HG03135 (cell line): ENCODE results near the gene KLHL2.
A peak's percentile ranks its signal among the peaks of the same experiment; 100 is the strongest.
"Not testable (repeated sequence)": the region's sequence is repeated elsewhere in the genome, so short reads cannot be mapped to it uniquely, and the experiment has no call there.

Experiments used
- ATAC-seq: cut with Tn5 transposase; IDR thresholded peaks from one replicate; pipeline ENCODE4 v1.9.1; 2021; ENCODE audit warnings: mild to moderate bottlenecking, moderate library complexity; ENCODE audit not compliant: unreplicated experiment

KLHL2 gene

GRCh38 chr4:165199722-165200121 lies 7.6 kb upstream of the KLHL2 start:
- no peak for ATAC-seq

DNA sequence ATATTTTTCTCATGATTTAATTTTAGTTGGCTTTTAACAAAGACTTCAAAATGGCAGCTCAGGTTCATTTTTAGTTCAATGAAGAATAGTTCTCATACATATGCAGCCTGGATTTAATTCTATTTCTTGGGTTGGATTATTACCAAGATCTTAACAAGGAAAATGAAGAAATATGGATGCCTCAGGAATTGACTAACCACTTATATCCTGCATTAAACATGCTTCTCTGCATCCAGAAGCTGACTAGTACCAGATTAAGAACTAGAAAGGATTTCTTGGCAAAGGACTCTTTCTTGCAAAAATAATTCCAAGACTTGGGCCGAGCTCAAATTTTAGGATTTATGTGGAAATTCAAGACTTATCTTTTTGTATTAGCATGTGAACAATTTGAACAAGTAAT lies 5.6 kb upstream of the KLHL2 start:
- ATAC-seq: no peak

- ATAC-seq: no peak
Measured at GRCh38 chr4:165203541-165204461, 3.6 kb upstream of the KLHL2 start.

DNA sequence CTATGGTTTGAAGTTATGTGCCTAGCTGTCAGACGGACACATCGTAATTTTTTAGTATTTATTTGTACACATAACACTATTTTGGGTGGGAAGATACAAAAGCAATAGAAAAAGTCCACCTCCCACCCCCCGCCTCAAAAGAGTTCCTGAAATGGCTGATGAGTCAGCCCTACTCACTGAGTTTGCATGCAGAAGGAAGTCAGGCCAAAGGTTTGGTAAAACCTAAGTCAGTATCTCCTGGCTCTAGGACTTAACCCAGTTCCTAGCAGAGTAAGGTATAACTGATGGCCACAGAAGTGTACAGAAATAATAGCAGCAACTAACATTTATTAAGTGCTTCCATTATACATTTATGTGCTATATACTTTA lies 2.9 kb upstream of the KLHL2 start:
- ATAC-seq: no peak

DNA sequence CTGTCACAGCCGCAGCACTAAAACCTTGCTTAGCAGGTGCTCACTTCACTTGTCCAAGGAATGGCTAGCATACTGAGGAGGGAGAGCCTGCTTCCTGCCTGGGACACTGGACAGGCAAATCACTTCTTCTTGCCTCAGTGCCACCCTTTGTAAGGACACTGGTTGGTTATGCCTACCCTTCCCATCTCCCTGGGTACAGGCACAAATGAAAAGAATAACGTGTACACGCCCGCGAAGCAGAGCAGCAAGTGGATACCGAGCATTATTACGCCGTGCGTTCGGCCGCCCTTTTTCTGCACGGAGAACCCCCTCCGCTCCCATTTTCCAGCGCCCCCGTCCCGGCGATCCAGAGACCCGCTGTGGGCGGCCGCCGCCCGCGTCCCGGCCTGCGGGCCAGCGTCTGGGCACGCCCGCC lies 338 bp upstream of the KLHL2 start:
- peak; percentile 35 for ATAC-seq

DNA sequence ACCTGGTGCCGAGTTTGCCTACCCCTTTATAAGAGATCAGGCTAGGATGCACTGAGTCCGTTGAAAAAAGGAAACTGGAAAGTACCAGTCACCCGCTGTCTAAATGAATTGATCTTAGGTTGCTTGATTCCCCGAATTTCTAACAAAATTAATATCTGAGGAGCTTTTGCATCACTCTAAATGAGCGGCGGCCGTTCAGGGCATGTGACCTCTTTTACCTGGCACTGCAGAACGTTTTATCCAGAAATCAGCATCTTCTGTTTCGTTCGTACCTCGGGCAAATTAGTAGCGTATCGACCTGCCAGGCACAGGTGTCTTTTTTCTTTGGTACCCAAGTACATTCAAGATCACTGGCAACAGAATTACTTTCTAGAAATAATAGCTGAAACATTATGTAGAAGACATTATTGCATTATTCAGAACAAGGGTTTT lies 876 bp downstream of the KLHL2 start:
- ATAC-seq: peak; percentile 22

DNA sequence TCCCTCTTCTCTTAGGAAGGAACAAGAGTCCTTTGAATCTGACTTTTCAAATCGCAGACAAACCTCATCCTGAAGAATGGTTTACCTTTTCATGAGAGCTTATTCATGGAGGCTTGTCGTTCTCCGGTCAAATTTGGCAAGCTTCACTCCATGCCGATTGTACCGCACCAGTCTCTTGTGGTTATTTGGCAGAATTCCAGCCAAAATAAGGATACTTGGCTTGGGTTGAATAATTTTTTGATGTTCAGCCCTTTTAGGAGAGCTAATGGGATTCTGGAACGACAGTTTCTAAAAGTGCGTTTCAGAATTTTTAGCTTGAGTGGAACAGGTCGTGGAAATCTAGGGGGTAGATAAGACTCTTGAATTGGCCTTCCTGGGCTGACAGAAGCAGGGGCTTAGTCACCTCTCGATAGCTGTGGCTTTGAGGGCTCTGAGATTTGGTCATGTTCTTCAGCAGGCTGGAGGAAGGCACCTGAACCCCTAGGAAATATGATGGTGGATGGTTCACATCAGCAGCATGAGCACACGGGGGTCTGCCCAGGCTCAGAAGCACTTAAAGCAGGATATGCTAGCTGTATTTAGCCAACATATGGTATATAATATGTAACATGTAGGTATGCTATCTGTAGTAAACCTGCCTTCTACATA lies 1.5 kb downstream of the KLHL2 start:
- no peak for ATAC-seq

- no peak for ATAC-seq
Measured at GRCh38 chr4:165209796-165210195, 2.4 kb downstream of the KLHL2 start.

- ATAC-seq: no peak
Measured at GRCh38 chr4:165210566-165210965, 3.2 kb downstream of the KLHL2 start.

GRCh38 chr4:165212647-165213046 lies 5.3 kb downstream of the KLHL2 start:
- ATAC-seq: not testable (repeated sequence)

DNA sequence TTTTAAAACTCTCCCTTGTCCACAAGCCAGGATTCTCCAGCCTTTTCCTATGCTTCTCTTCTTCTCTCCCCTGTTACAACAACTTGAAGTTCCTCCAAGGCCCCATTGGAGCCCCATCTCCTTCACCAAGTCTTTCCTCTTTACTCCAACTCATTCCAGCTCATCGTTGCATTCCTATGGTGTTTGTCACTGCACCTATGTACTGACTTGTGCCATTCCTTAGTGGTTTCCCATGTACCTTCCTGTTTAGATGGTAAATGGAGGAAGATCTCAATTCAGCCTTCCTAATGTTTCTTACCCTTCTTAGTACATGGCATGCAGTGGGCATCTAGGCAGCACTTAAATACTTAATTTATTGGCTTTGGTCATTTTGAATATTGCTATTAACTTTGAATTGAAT lies 6.0 kb downstream of the KLHL2 start:
- ATAC-seq: not testable (repeated sequence)

DNA sequence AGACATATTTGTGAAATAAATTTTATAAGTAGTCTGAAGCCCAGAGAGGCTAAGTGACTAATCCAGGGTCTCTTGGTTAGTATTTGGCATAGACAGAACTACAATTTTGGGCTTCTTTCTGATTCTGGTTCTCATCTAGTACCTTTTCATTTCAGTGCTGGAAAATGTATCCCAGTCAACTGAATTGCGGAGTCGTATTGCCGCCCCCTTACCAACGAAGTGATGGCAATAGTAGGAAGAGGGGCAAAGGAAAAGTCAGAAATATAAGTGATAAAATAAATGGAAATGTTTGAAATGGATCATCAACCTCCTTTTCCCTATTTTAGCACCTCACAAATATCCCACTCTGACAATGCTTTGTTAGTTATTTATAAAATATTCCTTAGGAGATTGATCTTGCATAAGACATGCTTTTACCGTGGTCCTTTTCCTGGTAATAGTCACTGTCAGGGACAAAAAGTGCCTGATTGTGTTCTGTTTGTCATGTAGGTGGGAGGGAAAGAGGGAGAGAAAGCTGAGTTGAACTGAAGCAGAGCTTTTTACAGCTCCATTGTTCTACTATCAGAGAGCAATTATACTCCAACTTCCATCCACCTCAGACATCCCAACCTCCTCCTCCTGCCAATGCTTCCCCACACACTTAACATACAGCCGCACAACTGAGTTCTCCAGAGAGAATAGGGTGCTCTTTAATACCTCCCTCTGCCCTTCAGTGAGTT lies 6.8 kb downstream of the KLHL2 start:
- ATAC-seq: not testable (repeated sequence)

DNA sequence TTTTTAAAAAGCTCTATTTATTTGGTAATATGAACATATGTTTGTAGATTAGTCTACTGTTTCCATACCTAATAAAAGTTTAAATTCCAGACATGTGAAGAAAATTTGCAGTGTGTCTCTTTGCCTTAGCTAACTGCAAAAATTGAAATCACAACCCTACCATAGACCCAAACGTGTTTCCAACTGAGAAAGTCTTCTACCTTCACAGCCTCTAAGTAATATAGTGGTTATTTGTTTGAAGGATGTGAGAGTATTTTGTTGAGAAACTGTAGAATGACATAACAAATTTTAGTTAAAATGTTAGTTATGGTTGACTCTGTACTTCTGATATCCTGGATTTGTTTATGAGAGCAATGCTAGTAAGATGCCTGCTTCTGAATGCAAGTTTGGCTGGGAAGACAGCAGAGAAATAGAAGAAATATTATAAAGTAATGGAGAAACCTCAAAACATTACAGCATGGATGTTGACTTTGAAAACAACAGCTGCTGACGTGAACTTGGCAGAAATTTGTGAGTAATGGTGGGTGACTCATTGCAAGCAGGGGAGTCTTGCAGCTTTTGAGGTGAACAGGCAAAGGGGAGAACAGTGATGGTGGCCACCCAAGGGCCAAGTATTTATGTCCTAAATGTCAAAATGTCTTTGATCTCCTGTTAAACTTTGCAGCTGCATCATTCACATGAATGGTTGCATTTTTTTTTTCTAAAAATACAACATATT lies 7.8 kb downstream of the KLHL2 start:
- ATAC-seq: peak; percentile 65

- ATAC-seq: peak; percentile 49
Measured at GRCh38 chr4:165215761-165216487, 8.6 kb downstream of the KLHL2 start.

- ATAC-seq: no peak
Measured at GRCh38 chr4:165217325-165217724, 10.0 kb downstream of the KLHL2 start.

GRCh38 chr4:165221306-165221705 lies 13.9 kb downstream of the KLHL2 start:
- not testable (repeated sequence) for ATAC-seq

DNA sequence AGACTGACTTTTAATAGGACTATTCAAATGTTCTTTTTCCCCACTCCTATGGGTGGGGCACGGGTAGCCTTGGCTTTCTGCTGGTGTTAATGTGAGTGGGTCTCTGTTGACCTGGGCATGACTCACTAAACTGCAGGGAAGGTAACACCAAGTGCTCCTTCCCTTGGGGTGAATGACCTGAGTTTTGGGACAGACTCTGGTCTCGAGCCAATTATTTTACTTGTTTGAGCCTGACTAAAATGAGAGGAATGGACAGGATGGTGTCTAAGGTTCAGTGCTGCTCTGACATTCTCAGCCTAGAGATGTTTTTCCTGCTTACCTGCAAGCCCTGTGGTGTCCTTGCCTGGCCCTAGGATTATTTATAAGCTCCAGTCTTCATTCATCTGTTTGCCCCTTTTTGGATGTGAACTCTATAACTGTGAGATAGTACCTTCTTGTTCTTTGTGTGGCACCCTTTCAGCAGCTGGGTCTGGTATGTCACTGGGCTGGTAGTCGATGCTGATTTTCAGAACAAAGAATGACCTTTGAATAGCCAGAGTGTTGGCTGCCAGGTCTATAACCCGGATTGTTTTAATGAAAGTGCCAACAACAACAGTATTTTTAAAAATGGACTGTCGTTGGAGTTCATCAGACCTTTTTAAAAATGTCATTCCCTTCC lies 14.8 kb downstream of the KLHL2 start:
- ATAC-seq: not testable (repeated sequence)

GRCh38 chr4:165222651-165222994 lies 15.3 kb downstream of the KLHL2 start:
- ATAC-seq: no peak

- ATAC-seq: not testable (repeated sequence)
Measured at GRCh38 chr4:165227401-165227800, 20.0 kb downstream of the KLHL2 start.
